ENCODE measurements around the gene CES5A.

DNA sequence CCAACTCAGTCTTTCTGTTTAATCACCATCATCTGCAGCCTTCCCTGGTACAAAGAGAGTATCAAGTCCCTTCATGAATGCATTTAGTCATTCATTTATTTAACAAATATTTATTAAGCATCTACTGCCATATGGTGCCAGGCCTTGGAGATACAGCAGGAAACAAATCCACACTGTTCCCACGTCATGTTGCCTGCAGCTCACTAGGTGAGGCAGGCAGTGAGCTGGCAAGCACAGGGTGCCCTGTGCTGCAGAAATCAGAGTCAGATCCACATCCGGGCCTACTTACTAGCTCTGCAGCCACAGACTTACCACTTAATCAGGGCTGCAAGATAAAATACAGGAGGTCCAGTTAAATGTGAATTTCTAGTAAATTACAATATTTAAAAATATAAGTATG lies 38.5 kb upstream of the CES5A start:
- TF ChIP-seq POLR2AphosphoS5 (IDR thresholded peaks at IDR 0.05) (no peak), CTCF (IDR thresholded peaks at IDR 0.05) (no peak), POLR2A (IDR thresholded peaks at IDR 0.05; ENCODE audit: low read depth) (no peak)
